CD8-positive, alpha-beta memory T cell (primary cell): ENCODE results near the gene PIAS1. TPM values are rescaled to one million over a fixed set of nuclear protein-coding genes. Genes with fewer than 3 reads are reported as not detected.
"Not testable (repeated sequence)": the region's sequence is repeated elsewhere in the genome, so short reads cannot be mapped to it uniquely, and the experiment has no call there.

ENCODE experiments used
- CTCF ChIA-PET: fragments of 350-600 bp; sonication (Branson Sonifier 250); formaldehyde crosslinking; loops from one replicate; lab custom pipeline; 2021; ENCODE audit warnings: antibody characterized with exemption; lab: Charles Lee
- POLR2A ChIA-PET: fragments of 350-600 bp; sonication (Branson Sonifier 250); formaldehyde crosslinking; loops from one replicate; lab custom pipeline; 2021; ENCODE audit warnings: antibody characterized with exemption; lab: Charles Lee
- DNase-seq, 5 donors: peaks; one replicate each; pipeline versions ENCODE4 v3.0.0 to v3.0.0-alpha.2; 2020 to 2022; ENCODE audit warnings: mixed read lengths in 1 of 5
- H3K27ac ChIP-seq: one replicate; pipeline ENCODE4 v1.7.0; 2013; ENCODE audit warnings: low read depth, mild to moderate bottlenecking, low read length, moderate library complexity
- H3K27me3 ChIP-seq: 2 replicates; pipeline ENCODE4 v1.7.0; 2013; ENCODE audit warnings: low read length, mild to moderate bottlenecking; ENCODE audit not compliant: insufficient read depth, poor library complexity, severe bottlenecking
- H3K36me3 ChIP-seq: 2 replicates; pipeline ENCODE4 v1.7.0; 2013; ENCODE audit warnings: mild to moderate bottlenecking, low read length, moderate library complexity; ENCODE audit not compliant: insufficient read depth
- H3K4me1 ChIP-seq: 2 replicates; pipeline ENCODE4 v1.7.0; 2013; ENCODE audit warnings: mild to moderate bottlenecking, low read length, moderate library complexity; ENCODE audit not compliant: insufficient read depth
- H3K4me3 ChIP-seq: 2 replicates; pipeline ENCODE4 v1.7.0; 2013; ENCODE audit warnings: mild to moderate bottlenecking, low read length
- H3K9me3 ChIP-seq: 2 replicates; pipeline ENCODE4 v1.7.0; 2013; ENCODE audit warnings: mild to moderate bottlenecking, low read length
- H3K27ac Mint-ChIP-seq, 8 donors: one replicate each; pipeline ENCODE4 v1.8.0; 2020 to 2021; ENCODE audit warnings: mixed read lengths in 8 of 8, mild to moderate bottlenecking in 6 of 8, inconsistent platforms in 3 of 8, moderate library complexity in 3 of 8
- H3K27me3 Mint-ChIP-seq, 2 donors: one replicate each; pipeline ENCODE4 v1.8.0; 2020 to 2021; ENCODE audit warnings: mixed read lengths in 2 of 2, mild to moderate bottlenecking in 1 of 2, moderate library complexity in 1 of 2
- H3K36me3 Mint-ChIP-seq, 3 donors: one replicate each; pipeline ENCODE4 v1.8.0; 2020 to 2021; ENCODE audit warnings: mixed read lengths in 3 of 3, inconsistent platforms in 1 of 3, mild to moderate bottlenecking in 1 of 3
- H3K4me1 Mint-ChIP-seq, 3 donors: one replicate each; pipeline ENCODE4 v1.8.0; 2020 to 2021; ENCODE audit warnings: mixed read lengths in 3 of 3, inconsistent platforms in 1 of 3, mild to moderate bottlenecking in 1 of 3
- H3K4me3 Mint-ChIP-seq, 7 donors: one replicate each; pipeline ENCODE4 v1.8.0; 2020 to 2021; ENCODE audit warnings: mixed read lengths in 7 of 7, mild to moderate bottlenecking in 6 of 7, moderate library complexity in 4 of 7, inconsistent platforms in 2 of 7
- H3K9me3 Mint-ChIP-seq, 5 donors: one replicate each; pipeline ENCODE4 v1.8.0; 2020 to 2022; ENCODE audit warnings: mixed read lengths in 5 of 5, mild to moderate bottlenecking in 3 of 5, moderate library complexity in 2 of 5, inconsistent platforms in 1 of 5
- polyA plus RNA-seq: library from polyadenylated mRNA; unstranded; fragments of 300-500 nt; fragmentation: Illumina TruSeq; gene quantifications from one replicate; pipeline ENCODE4 v1.2.3, GENCODE V29; 2021
- total RNA-seq, 2 experiments: library from RNA; stranded (reverse); gene quantifications; one replicate each; pipeline ENCODE4 v1.2.3, GENCODE V29; 2021

Gene PIAS1
- total and polyA plus RNA-seq, 3 experiments from 2014 or later = 25.5 to 127 (median 30.2) TPM

- Histone ChIP-seq H3K9me3 (no peaks in the 10 kb centered on the region), H3K36me3 (no peaks in the 10 kb centered on the region), H3K27ac (no peak overlapping the region), H3K27me3 (no peaks in the 10 kb centered on the region), H3K4me3 (no peak overlapping the region), H3K4me1 (no peaks in the 10 kb centered on the region)
- H3K36me3 Mint-ChIP-seq = no peaks in the 10 kb centered on the region
- DNase-seq = no peak
- no peaks in the 10 kb centered on the region for H3K9me3 Mint-ChIP-seq
- H3K4me3 Mint-ChIP-seq = no peak overlapping the region
- no peaks in the 10 kb centered on the region for H3K27me3 Mint-ChIP-seq
- peaks cover 6 to 10% (median 7%) of the 10 kb centered on the region in 3 donors for H3K4me1 Mint-ChIP-seq
- ChIA-PET CTCF (no interaction called here), POLR2A (no interaction called here)
- peak overlapping the region in 7 of 8 donors; percentile 25 to 85 (median 68) for H3K27ac Mint-ChIP-seq
These were observed 154.6 kb downstream of the PIAS1 start for GRCh38 chr15:68208636-68209240.

- CTCF ChIA-PET = no interaction called here
- no peaks in the 10 kb centered on the region for H3K36me3 ChIP-seq
- no peaks in the 10 kb centered on the region for H3K4me1 ChIP-seq
- Mint-ChIP-seq H3K9me3 (no peaks in the 10 kb centered on the region), H3K4me1 (peaks cover 6 to 10% (median 7%) of the 10 kb centered on the region in 3 donors), H3K27ac (peak overlapping the region in 2 of 8 donors; percentile 57 to 76), H3K27me3 (no peaks in the 10 kb centered on the region), H3K36me3 (no peaks in the 10 kb centered on the region), H3K4me3 (no peak overlapping the region)
- H3K27ac ChIP-seq = no peak overlapping the region
- no peak overlapping the region for H3K4me3 ChIP-seq
- POLR2A ChIA-PET = no interaction called here
- no peaks in the 10 kb centered on the region for H3K27me3 ChIP-seq
- H3K9me3 ChIP-seq = no peaks in the 10 kb centered on the region
- DNase-seq = no peak
These were observed 155.2 kb downstream of the PIAS1 start for GRCh38 chr15:68209272-68209671.

- no peaks in the 10 kb centered on the region for H3K27me3 Mint-ChIP-seq
- Histone ChIP-seq H3K27me3 (no peaks in the 10 kb centered on the region), H3K4me3 (no peak overlapping the region), H3K4me1 (no peaks in the 10 kb centered on the region), H3K9me3 (no peaks in the 10 kb centered on the region), H3K27ac (no peak overlapping the region), H3K36me3 (no peaks in the 10 kb centered on the region)
- peak overlapping the region in 2 of 7 donors; percentile 12 to 44 for H3K4me3 Mint-ChIP-seq
- H3K4me1 Mint-ChIP-seq = peaks cover 6 to 10% (median 7%) of the 10 kb centered on the region in 3 donors
- H3K9me3 Mint-ChIP-seq = no peaks in the 10 kb centered on the region
- ChIA-PET POLR2A (no interaction called here), CTCF (no interaction called here)
- H3K36me3 Mint-ChIP-seq = no peaks in the 10 kb centered on the region
- DNase-seq = peak in 1 of 5 donors; percentile 11
- H3K27ac Mint-ChIP-seq = peak overlapping the region in 2 of 8 donors; percentile 57 to 72
These were observed 155.8 kb downstream of the PIAS1 start for GRCh38 chr15:68209735-68210408.

GRCh38 chr15:68210409-68210756 lies 156.3 kb downstream of the PIAS1 start:
- CTCF ChIA-PET = interaction anchor here (1.3 kb wide), 1 partner anchor 346 kb away, joined by 3 read pairs; no protein-coding TSS in a partner anchor
- peaks cover 0 to 3% (median 0%) of the 10 kb centered on the region in 3 donors for H3K36me3 Mint-ChIP-seq
- no peaks in the 10 kb centered on the region for H3K36me3 ChIP-seq
- no peak for DNase-seq
- H3K9me3 Mint-ChIP-seq = no peaks in the 10 kb centered on the region
- POLR2A ChIA-PET = no interaction called here
- no peak overlapping the region for H3K27ac Mint-ChIP-seq
- H3K9me3 ChIP-seq = no peaks in the 10 kb centered on the region
- no peak overlapping the region for H3K27ac ChIP-seq
- no peaks in the 10 kb centered on the region for H3K4me1 ChIP-seq
- H3K4me3 ChIP-seq = no peak overlapping the region
- no peaks in the 10 kb centered on the region for H3K27me3 Mint-ChIP-seq
- H3K4me3 Mint-ChIP-seq = no peak overlapping the region
- peaks cover 6 to 10% (median 7%) of the 10 kb centered on the region in 3 donors for H3K4me1 Mint-ChIP-seq
- H3K27me3 ChIP-seq = no peaks in the 10 kb centered on the region

- Histone ChIP-seq H3K4me1 (no peaks in the 10 kb centered on the region), H3K9me3 (no peaks in the 10 kb centered on the region), H3K36me3 (no peaks in the 10 kb centered on the region), H3K27me3 (no peaks in the 10 kb centered on the region), H3K4me3 (no peak overlapping the region), H3K27ac (no peak overlapping the region)
- ChIA-PET CTCF (interaction anchor here (1.3 kb wide), 1 partner anchor 347 kb away, joined by 3 read pairs; no protein-coding TSS in a partner anchor), POLR2A (no interaction called here)
- Mint-ChIP-seq H3K9me3 (no peaks in the 10 kb centered on the region), H3K27me3 (no peaks in the 10 kb centered on the region), H3K4me1 (peaks cover 6 to 10% (median 7%) of the 10 kb centered on the region in 3 donors), H3K4me3 (no peak overlapping the region), H3K36me3 (peaks cover 0 to 3% (median 0%) of the 10 kb centered on the region in 3 donors), H3K27ac (no peak overlapping the region)
- DNase-seq = peak in 3 of 5 donors; percentile 18 to 34 (median 32)
These were observed 156.9 kb downstream of the PIAS1 start for GRCh38 chr15:68210821-68211655.

GRCh38 chr15:68211656-68212320 lies 157.7 kb downstream of the PIAS1 start:
- H3K4me3 Mint-ChIP-seq = no peak overlapping the region
- no peaks in the 10 kb centered on the region for H3K27me3 Mint-ChIP-seq
- H3K9me3 ChIP-seq = no peaks in the 10 kb centered on the region
- peaks cover 6 to 10% (median 7%) of the 10 kb centered on the region in 3 donors for H3K4me1 Mint-ChIP-seq
- no peak for DNase-seq
- POLR2A ChIA-PET = no interaction called here
- H3K9me3 Mint-ChIP-seq = no peaks in the 10 kb centered on the region
- H3K27ac Mint-ChIP-seq = peak overlapping the region in 1 of 8 donors; percentile 29
- no peaks in the 10 kb centered on the region for H3K36me3 ChIP-seq
- CTCF ChIA-PET = interaction anchor here (1.3 kb wide), 1 partner anchor 348 kb away, joined by 3 read pairs; no protein-coding TSS in a partner anchor
- no peaks in the 10 kb centered on the region for H3K4me1 ChIP-seq
- no peak overlapping the region for H3K4me3 ChIP-seq
- no peaks in the 10 kb centered on the region for H3K27me3 ChIP-seq
- no peak overlapping the region for H3K27ac ChIP-seq
- H3K36me3 Mint-ChIP-seq = peaks cover 0 to 8% (median 0%) of the 10 kb centered on the region in 3 donors

- CTCF ChIA-PET, H3K9me3 ChIP-seq, H3K36me3 ChIP-seq, POLR2A ChIA-PET, H3K4me3 ChIP-seq, H3K27ac Mint-ChIP-seq, H3K4me3 Mint-ChIP-seq, H3K27ac ChIP-seq, DNase-seq, H3K9me3 Mint-ChIP-seq, H3K27me3 Mint-ChIP-seq, H3K4me1 ChIP-seq, H3K27me3 ChIP-seq, H3K4me1 Mint-ChIP-seq: not testable (repeated sequence)
- peaks cover 0 to 19% (median 4%) of the 10 kb centered on the region in 3 donors for H3K36me3 Mint-ChIP-seq
These were observed 159.4 kb downstream of the PIAS1 start for GRCh38 chr15:68213491-68213845.
